Measurements from ENCODE around the gene OR7C1.
"Not testable (repeated sequence)": the region's sequence is repeated elsewhere in the genome, so short reads cannot be mapped to it uniquely, and the experiment has no call there.

Gene OR7C1

DNA sequence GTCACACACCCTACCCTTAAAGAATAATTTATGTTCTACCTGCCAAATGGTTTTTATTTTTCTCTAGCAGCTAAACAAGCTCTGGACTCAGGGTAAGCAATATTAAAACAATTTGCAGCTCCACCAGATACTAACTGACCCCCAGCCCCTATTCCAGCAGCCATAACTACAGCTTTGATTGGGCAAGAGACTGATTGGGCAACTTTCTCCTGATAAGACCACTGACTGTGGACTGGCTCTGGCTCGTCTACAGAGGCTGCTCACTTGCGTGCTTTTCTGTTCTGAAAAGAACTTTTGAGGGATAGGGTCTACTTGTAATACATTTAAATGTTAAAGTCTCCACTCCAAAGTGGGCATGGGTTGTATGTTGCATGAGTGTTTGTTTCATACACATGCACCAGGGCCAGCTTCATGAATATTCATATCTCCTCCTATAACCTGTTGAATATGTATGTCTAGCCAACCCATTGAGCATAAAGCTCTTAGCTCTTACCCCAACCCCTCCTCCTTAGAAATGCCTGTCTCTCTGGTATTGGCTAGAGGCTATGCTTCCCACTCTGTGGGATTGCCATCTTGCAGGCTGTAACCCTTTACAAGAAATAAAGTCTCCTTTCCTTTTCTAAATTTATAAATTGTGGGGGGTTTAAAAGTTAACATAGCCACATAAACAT is 19.9 kb downstream of the OR7C1 start:
- no peak for DNase-seq (ENCODE audit: low read depth in 2 of 2)
- H3K4me3 ChIP-seq (replicated peaks in 1 of 2; ENCODE audit: low read depth in 2 of 2, low read length in 2 of 2) = no peak overlapping the region
- TF ChIP-seq, protein P1, sequence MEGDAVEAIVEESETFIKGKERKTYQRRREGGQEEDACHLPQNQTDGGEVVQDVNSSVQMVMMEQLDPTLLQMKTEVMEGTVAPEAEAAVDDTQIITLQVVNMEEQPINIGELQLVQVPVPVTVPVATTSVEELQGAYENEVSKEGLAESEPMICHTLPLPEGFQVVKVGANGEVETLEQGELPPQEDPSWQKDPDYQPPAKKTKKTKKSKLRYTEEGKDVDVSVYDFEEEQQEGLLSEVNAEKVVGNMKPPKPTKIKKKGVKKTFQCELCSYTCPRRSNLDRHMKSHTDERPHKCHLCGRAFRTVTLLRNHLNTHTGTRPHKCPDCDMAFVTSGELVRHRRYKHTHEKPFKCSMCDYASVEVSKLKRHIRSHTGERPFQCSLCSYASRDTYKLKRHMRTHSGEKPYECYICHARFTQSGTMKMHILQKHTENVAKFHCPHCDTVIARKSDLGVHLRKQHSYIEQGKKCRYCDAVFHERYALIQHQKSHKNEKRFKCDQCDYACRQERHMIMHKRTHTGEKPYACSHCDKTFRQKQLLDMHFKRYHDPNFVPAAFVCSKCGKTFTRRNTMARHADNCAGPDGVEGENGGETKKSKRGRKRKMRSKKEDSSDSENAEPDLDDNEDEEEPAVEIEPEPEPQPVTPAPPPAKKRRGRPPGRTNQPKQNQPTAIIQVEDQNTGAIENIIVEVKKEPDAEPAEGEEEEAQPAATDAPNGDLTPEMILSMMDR (IDR thresholded peaks at IDR 0.05; ENCODE audit: low read depth, low read length) = no peak

DNA sequence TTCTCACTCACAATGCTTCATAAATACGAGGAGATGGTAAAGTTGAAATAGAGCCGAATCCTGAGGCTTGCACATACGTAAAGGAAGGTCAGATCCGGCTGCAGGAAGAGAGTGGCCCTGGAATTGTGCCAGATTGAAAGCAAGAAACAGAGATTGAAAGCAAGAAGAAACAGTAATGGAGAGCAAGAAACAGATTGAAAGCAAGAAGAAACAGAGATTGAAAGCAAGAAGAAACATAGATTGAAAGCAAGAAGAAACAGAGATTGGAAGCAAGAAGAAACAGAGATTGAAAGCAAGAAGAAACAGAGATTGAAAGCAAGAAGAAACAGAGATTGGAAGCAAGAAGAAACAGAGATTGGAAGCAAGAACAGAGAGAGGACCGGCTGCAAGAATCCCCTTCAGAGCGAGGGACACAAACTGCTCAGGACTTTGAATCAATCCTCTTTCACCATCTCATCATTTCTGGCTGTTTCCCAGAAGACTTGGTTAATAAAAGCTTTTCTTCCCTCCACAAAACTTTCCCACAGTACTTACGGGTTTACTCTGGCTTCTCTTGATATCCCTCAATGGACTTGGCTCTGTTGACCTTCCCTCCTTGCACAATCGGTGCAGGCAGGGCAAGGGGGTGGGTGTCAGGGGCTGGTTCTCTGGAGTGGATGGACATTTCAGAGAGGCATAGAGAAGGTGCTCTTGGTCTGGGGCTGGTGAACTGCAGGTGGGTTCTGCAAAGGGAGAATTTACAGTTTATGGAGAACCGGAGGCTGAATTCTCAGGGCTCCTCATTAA is 25.5 kb downstream of the OR7C1 start:
- TF ChIP-seq, protein P1 (IDR thresholded peaks at IDR 0.05; ENCODE audit: low read depth, low read length) = no peak
- DNase-seq (ENCODE audit: low read depth in 2 of 2) = no peak
- no peak overlapping the region for H3K4me3 ChIP-seq (replicated peaks in 1 of 2; ENCODE audit: low read depth in 2 of 2, low read length in 2 of 2)

DNA sequence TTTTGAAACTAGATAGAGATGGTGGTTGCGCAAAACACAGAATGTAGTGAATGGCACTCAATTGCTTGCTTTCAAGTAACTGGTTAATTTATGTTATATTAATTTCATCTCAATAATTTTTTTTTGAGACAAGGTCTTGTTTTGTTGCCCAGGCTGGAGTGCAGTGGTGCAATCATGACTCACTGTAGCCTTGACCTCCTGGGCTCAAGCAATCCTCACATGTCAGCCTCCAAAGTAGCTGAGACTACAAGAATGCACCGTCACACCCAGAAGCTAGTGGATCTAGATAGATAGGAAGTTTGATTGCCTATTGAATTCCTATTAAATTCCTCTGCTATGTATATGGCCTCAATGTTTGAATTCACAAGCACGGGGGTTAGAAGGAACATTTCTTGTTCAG is 30.2 kb downstream of the OR7C1 start:
- H3K4me3 ChIP-seq (replicated peaks in 1 of 2; ENCODE audit: low read depth in 2 of 2, low read length in 2 of 2) = no peak overlapping the region
- TF ChIP-seq, protein P1 (IDR thresholded peaks at IDR 0.05; ENCODE audit: low read depth, low read length) = no peak
- no peak for DNase-seq (ENCODE audit: low read depth in 2 of 2)

DNA sequence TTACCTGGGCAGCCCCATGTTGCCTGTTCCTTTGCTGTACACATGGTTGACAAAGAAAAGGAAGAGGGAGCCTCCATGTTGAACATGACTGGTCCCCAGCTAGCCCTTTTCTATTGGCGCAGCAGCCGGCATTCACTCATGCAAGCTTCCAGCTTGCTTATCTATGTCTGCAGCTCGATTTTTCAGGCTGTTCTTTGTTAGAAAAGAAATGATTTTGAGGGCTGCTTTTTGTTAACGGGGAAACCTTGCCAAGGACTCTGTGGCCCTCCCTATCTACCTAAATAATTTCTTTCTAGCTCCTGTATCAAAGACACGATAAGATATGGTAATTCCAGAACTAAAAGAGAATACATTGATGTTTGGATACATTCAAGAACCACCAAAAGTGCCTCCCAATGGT is 36.2 kb downstream of the OR7C1 start:
- TF ChIP-seq, protein P1 (IDR thresholded peaks at IDR 0.05; ENCODE audit: low read depth, low read length) = no peak
- H3K4me3 ChIP-seq (replicated peaks in 1 of 2; ENCODE audit: low read depth in 2 of 2, low read length in 2 of 2) = no peak overlapping the region
- no peak for DNase-seq (ENCODE audit: low read depth in 2 of 2)

DNA sequence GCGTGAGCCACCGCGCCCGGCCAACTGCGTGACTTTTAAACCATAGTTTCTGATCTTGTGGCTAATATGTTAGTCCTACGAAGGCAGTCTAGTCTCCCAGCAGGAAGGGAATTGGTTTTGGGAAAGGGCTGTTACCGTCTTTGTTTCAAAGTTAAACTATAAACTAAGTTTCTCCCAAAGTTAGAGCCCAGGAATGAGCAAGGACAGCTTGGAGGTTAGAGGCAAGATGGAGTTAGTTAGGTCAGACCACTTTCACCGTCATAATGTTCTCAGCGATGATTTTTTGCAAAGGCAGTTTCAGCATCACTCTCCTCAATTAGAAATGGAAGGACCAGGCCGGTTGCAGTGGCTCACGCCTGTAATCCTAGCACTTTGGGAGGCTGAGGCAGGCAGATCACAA is 39.0 kb downstream of the OR7C1 start:
- no peak for DNase-seq (ENCODE audit: low read depth in 2 of 2)
- no peak overlapping the region for H3K4me3 ChIP-seq (replicated peaks in 1 of 2; ENCODE audit: low read depth in 2 of 2, low read length in 2 of 2)
- TF ChIP-seq, protein P1 (IDR thresholded peaks at IDR 0.05; ENCODE audit: low read depth, low read length) = no peak

DNA sequence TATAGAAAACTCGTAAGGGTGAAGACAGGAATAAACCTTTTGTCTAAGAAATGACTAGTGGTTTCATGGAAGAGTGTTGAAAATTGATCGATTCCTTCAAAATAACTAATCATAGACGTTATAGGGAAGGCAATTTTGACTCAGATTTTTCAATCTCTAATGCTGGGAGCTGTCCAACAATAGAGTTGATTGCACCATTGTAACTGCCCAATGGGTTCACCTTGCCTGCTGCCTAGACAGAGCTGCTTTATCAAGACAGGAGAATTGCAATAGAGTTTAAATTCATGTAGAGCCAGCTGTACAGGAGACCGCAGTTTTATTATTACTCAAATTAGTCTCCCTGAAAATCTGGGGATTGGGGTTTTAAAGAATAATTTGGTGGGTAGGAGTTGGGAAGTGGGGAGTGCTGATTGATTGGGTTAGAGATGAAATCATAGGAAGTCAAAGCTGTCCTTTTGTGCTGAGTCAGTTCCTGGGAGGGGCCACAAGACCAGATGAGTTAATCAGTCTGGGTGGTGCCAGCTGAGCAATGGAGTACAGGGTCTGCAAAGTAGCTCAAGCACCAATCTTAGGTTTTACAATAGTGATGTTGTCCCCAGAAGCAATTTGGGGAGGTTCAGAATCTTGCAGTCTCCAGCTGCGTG is 39.8 kb downstream of the OR7C1 start:
- H3K4me3 ChIP-seq (replicated peaks in 1 of 2; ENCODE audit: low read depth in 2 of 2, low read length in 2 of 2) = no peak overlapping the region
- TF ChIP-seq, protein P1 (IDR thresholded peaks at IDR 0.05; ENCODE audit: low read depth, low read length) = no peak
- no peak for DNase-seq (ENCODE audit: low read depth in 2 of 2)

DNA sequence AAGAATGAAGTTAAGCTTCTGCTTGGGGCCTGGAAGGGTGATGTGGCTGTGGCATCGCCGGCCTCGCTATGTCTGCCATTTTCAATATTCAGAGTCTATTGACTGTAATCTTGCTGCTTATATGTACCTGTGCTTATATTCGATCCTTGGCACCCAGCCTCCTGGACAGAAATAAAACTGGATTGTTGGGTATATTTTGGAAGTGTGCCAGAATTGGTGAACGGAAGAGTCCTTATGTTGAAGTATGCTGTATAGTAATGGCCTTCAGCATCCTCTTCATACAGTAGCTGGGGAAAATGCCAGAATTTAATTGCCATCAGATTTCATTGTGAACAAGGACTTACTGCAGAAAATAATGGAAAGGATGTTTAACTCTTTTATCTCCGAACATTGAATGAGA is 42.7 kb downstream of the OR7C1 start:
- not testable (repeated sequence) for DNase-seq (ENCODE audit: low read depth in 2 of 2); H3K4me3 ChIP-seq (replicated peaks in 1 of 2; ENCODE audit: low read depth in 2 of 2, low read length in 2 of 2)

Measured in cardiac fibroblast (primary cell).